Small intestine (tissue), 7 donors: ENCODE measurements around the gene PER3. TPM values are rescaled to one million over a fixed set of nuclear protein-coding genes. Genes with fewer than 3 reads are reported as not detected.

Source experiments
- DNase-seq, 2 donors: peaks; one replicate each; pipeline versions ENCODE4 v3.0.0 to v3.0.0-alpha.2; 2013
- FAIRE-seq: peaks from 2 replicates; lab custom pipeline; 2012; peaks lifted over from hg19 to GRCh38; lab: Jason Lieb, UNC
- H3K27ac ChIP-seq, 3 donors: one replicate each; pipeline ENCODE4 v1.5.1; 2013; ENCODE audit warnings: low read length in 2 of 3, mild to moderate bottlenecking in 2 of 3, control low read depth in 1 of 3, inconsistent platforms in 1 of 3, low read depth in 1 of 3, moderate library complexity in 1 of 3
- H3K27me3 ChIP-seq, 3 donors: one replicate each; pipeline ENCODE4 v1.6.1; 2013; ENCODE audit warnings: low read length in 3 of 3, inconsistent platforms in 1 of 3; ENCODE audit not compliant: control insufficient read depth in 3 of 3, insufficient read depth in 3 of 3
- H3K36me3 ChIP-seq, 3 donors: one replicate each; pipeline ENCODE4 v1.6.1; 2013; ENCODE audit warnings: low read length in 3 of 3, inconsistent platforms in 1 of 3, low read depth in 1 of 3, mild to moderate bottlenecking in 1 of 3, moderate library complexity in 1 of 3; ENCODE audit not compliant: control insufficient read depth in 3 of 3, insufficient read depth in 2 of 3
- H3K4me1 ChIP-seq, 3 donors: one replicate each; pipeline ENCODE4 v1.6.1; 2013; ENCODE audit warnings: low read length in 2 of 3, inconsistent platforms in 1 of 3, low read depth in 1 of 3, mild to moderate bottlenecking in 1 of 3, moderate library complexity in 1 of 3; ENCODE audit not compliant: control insufficient read depth in 3 of 3, insufficient read depth in 2 of 3
- H3K4me3 ChIP-seq, 3 donors: one replicate each; pipeline ENCODE4 v1.5.1; 2013; ENCODE audit warnings: low read length in 3 of 3, control low read depth in 1 of 3, inconsistent platforms in 1 of 3, low read depth in 1 of 3, mild to moderate bottlenecking in 1 of 3, moderate library complexity in 1 of 3
- H3K9me3 ChIP-seq, 2 donors: one replicate each; pipeline ENCODE4 v1.6.1; 2013; ENCODE audit warnings: low read depth in 1 of 2, low read length in 1 of 2; ENCODE audit not compliant: control insufficient read depth in 2 of 2, insufficient read depth in 1 of 2
- WGBS, 3 donors: extraction: QIAGEN DNeasy Blood & Tissue Kit; methylation state at CpG; one replicate each; pipeline ENCODE4 v1.1.7; 2013; 5-methylcytosine and 5-hydroxymethylcytosine counted together
- polyA plus RNA-seq, 4 donors: library from polyadenylated mRNA; stranded (reverse) in 3 of 4; unstranded in 1 of 4; fragments of 200-250 nt in 3 of 4; fragments of 120-200 nt in 1 of 4; gene quantifications; one replicate each; pipeline versions ENCODE4 v1.2.1 to v1.2.3, GENCODE V29; 2013
- donor health status: healthy with polysubstance abuse.
- donor health status: control.
- donor health status: control.
- donor health status: Bipolar disorder and iron deficiency.
- donor health status: healthy.

Gene PER3
- polyA plus RNA-seq, 4 donors: 2.5 to 4.9 (median 3.5) TPM

GRCh38 chr1:7805460-7805859, 21.4 kb downstream of the PER3 start:
- Histone ChIP-seq H3K9me3 (no peaks in the 10 kb centered on the region), H3K36me3 (peaks cover 5 to 11% (median 9%) of the 10 kb centered on the region in 3 donors), H3K4me1 (no peaks in the 10 kb centered on the region), H3K27me3 (no peaks in the 10 kb centered on the region), H3K4me3 (peak overlapping the region in 1 of 3 donors; percentile 13), H3K27ac (no peak overlapping the region)
- DNase-seq (no peak), FAIRE-seq (no peak)
- WGBS, 3 donors: 85 to 88% (median 88%) methylated on average over 9 of the region's 9 CpGs

- no peaks in the 10 kb centered on the region for H3K4me1 ChIP-seq
- no peak overlapping the region for H3K4me3 ChIP-seq
- peaks cover 3 to 22% (median 10%) of the 10 kb centered on the region in 3 donors for H3K36me3 ChIP-seq
- H3K9me3 ChIP-seq: peaks cover 0 to 4% of the 10 kb centered on the region in 2 donors
- no peaks in the 10 kb centered on the region for H3K27me3 ChIP-seq
- FAIRE-seq (no peak), DNase-seq (peak; percentile 19 to 26)
- H3K27ac ChIP-seq: no peak overlapping the region
- WGBS, 3 donors: 13 to 15% (median 14%) methylated on average over 1 of the region's 1 CpG
These were observed 24.3 kb downstream of the PER3 start for GRCh38 chr1:7808253-7808844.

DNA sequence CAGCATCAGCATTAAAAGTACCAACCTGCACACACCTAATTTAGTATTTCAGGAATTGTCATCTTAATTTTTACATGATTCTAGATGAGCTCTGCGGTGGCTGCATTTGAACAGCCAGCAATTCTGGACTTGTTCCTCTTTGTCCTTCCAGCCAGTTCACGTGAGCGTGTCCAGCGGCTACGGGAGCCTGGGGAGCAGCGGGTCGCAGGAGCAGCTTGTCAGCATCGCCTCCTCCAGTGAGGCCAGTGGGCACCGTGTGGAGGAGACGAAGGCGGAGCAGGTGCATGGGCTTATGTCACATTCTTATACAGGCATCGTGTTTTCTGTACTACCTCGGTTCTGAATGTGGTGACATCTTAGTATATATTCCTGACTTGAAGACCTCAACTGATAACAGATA, 25.7 kb downstream of the PER3 start:
- Histone ChIP-seq H3K27me3 (no peaks in the 10 kb centered on the region), H3K4me1 (no peaks in the 10 kb centered on the region), H3K27ac (no peak overlapping the region), H3K4me3 (no peak overlapping the region), H3K36me3 (peaks cover 3 to 27% (median 6%) of the 10 kb centered on the region in 3 donors), H3K9me3 (peaks cover 0 to 10% of the 10 kb centered on the region in 2 donors)
- 94 to 98% (median 96%) methylated on average over 13 of the region's 13 CpGs for WGBS, 3 donors
- DNase-seq (no peak), FAIRE-seq (no peak)

DNA sequence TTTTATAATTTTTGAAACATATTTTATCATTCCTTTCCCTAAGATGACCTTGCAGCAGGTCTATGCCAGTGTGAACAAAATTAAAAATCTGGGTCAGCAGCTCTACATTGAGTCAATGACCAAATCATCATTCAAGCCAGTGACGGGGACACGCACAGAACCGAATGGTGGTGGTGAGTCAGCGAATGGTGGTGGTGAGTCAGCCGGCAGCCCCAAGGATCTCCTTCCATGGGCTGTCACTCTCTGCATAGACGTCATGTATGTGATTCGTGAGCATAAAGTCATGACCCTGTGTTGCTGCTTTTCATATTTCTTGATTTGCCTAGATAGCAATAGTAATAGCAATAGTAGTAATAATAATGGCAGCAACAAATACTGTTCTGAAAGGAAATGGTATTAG, 26.3 kb downstream of the PER3 start:
- no peak overlapping the region for H3K27ac ChIP-seq
- peaks cover 0 to 10% of the 10 kb centered on the region in 2 donors for H3K9me3 ChIP-seq
- FAIRE-seq (no peak), DNase-seq (no peak)
- peaks cover 3 to 25% (median 6%) of the 10 kb centered on the region in 3 donors for H3K36me3 ChIP-seq
- no peaks in the 10 kb centered on the region for H3K4me1 ChIP-seq
- 76 to 92% (median 87%) methylated on average over 7 of the region's 7 CpGs for WGBS, 3 donors
- no peaks in the 10 kb centered on the region for H3K27me3 ChIP-seq
- H3K4me3 ChIP-seq: no peak overlapping the region

GRCh38 chr1:7811476-7811875, 27.4 kb downstream of the PER3 start:
- H3K27ac ChIP-seq: no peak overlapping the region
- peaks cover 0 to 10% of the 10 kb centered on the region in 2 donors for H3K9me3 ChIP-seq
- 91 to 95% (median 91%) methylated on average over 6 of the region's 6 CpGs for WGBS, 3 donors
- H3K36me3 ChIP-seq: peaks cover 0 to 20% (median 6%) of the 10 kb centered on the region in 3 donors
- no peaks in the 10 kb centered on the region for H3K4me1 ChIP-seq
- H3K27me3 ChIP-seq: no peaks in the 10 kb centered on the region
- FAIRE-seq (no peak), DNase-seq (no peak)
- no peak overlapping the region for H3K4me3 ChIP-seq

GRCh38 chr1:7813677-7814373, 29.7 kb downstream of the PER3 start:
- Histone ChIP-seq H3K4me1 (no peaks in the 10 kb centered on the region), H3K9me3 (peaks cover 0 to 10% of the 10 kb centered on the region in 2 donors), H3K4me3 (no peak overlapping the region), H3K27ac (no peak overlapping the region), H3K27me3 (no peaks in the 10 kb centered on the region), H3K36me3 (peaks cover 2 to 21% (median 2%) of the 10 kb centered on the region in 3 donors)
- no peak for DNase-seq
- WGBS, 3 donors: 91 to 95% (median 92%) methylated on average over 3 of the region's 3 CpGs
- FAIRE-seq: no peak

- DNase-seq (no peak), FAIRE-seq (no peak)
- Histone ChIP-seq H3K27ac (no peak overlapping the region), H3K36me3 (peaks cover 2 to 11% (median 4%) of the 10 kb centered on the region in 3 donors), H3K4me3 (no peak overlapping the region), H3K27me3 (no peaks in the 10 kb centered on the region), H3K4me1 (no peaks in the 10 kb centered on the region), H3K9me3 (no peaks in the 10 kb centered on the region)
- WGBS, 3 donors: 75 to 93% (median 89%) methylated on average over 3 of the region's 3 CpGs
These were observed 37.2 kb downstream of the PER3 start for GRCh38 chr1:7821282-7821681.

GRCh38 chr1:7824701-7825100, 40.6 kb downstream of the PER3 start:
- H3K4me3 ChIP-seq: no peak overlapping the region
- FAIRE-seq (no peak), DNase-seq (no peak)
- H3K9me3 ChIP-seq: no peaks in the 10 kb centered on the region
- H3K27me3 ChIP-seq: no peaks in the 10 kb centered on the region
- H3K27ac ChIP-seq: no peak overlapping the region
- WGBS, 3 donors: 93 to 97% (median 97%) methylated on average over 8 of the region's 8 CpGs
- H3K4me1 ChIP-seq: no peaks in the 10 kb centered on the region
- H3K36me3 ChIP-seq: peaks cover 2 to 14% (median 5%) of the 10 kb centered on the region in 3 donors
